MCF 10A (cell line): ENCODE measurements around the gene KCNMB1. TPM values are rescaled to one million over a fixed set of nuclear protein-coding genes. Genes with fewer than 3 reads are reported as not detected.

Experiments
- BruUV-seq: library from RNA; stranded (reverse); fragments of 400-500 nt; replicated peaks from 2 replicates; lab custom pipeline; 2021; lab: Mats Ljungman, UMichigan
- CTCF ChIA-PET: fragments of 300-600 bp; sonication (Branson Sonifier 250); formaldehyde crosslinking; extraction: SDS; loops from one replicate; lab custom pipeline; 2021; ENCODE audit warnings: antibody characterized with exemption, inconsistent platforms; lab: Yijun Ruan, JAX
- POLR2A ChIA-PET: fragments of 300-600, 350-650 bp; sonication (Branson Sonifier 250); formaldehyde crosslinking; extraction: SDS; loops from one replicate; lab custom pipeline; 2020; ENCODE audit warnings: antibody characterized with exemption, inconsistent platforms; lab: Yijun Ruan, JAX
- DNase-seq: peaks from one replicate; pipeline ENCODE4 v3.0.0-alpha.2; 2018; ENCODE audit not compliant: unreplicated experiment
- H3K27ac Mint-ChIP-seq: one replicate; pipeline ENCODE4 v1.8.0; 2022; ENCODE audit warnings: mild to moderate bottlenecking, low read depth, mixed read lengths; ENCODE audit not compliant: unreplicated experiment
- H3K27me3 Mint-ChIP-seq: one replicate; pipeline ENCODE4 v1.8.0; 2022; ENCODE audit warnings: mixed read lengths; ENCODE audit not compliant: insufficient read depth, unreplicated experiment
- H3K36me3 Mint-ChIP-seq: one replicate; pipeline ENCODE4 v1.8.0; 2022; ENCODE audit warnings: mild to moderate bottlenecking, moderate library complexity, mixed read lengths; ENCODE audit not compliant: insufficient read depth, unreplicated experiment
- H3K4me1 Mint-ChIP-seq: one replicate; pipeline ENCODE4 v1.8.0; 2022; ENCODE audit warnings: mixed read lengths; ENCODE audit not compliant: insufficient read depth, unreplicated experiment
- H3K4me3 Mint-ChIP-seq: one replicate; pipeline ENCODE4 v1.8.0; 2022; ENCODE audit warnings: mild to moderate bottlenecking, moderate library complexity, mixed read lengths; ENCODE audit not compliant: unreplicated experiment
- H3K9me3 Mint-ChIP-seq: one replicate; pipeline ENCODE4 v1.8.0; 2022; ENCODE audit warnings: mixed read lengths; ENCODE audit not compliant: unreplicated experiment
- intact Hi-C: fragments of 100-400 bp; cut with micrococcal nuclease; formaldehyde crosslinking; loops from 2 replicates; pipeline ENCODE4 v1.14.1; 2022
- total RNA-seq: library from RNA; stranded (reverse); gene quantifications from 2 replicates; pipeline ENCODE4 v1.2.3, GENCODE V29; 2022
- TF ChIP-seq, protein P1 (sequence below): fragments of 200-600 bp; IDR thresholded peaks from one replicate; pipeline ENCODE4 v1.8.0; 2022; ENCODE audit warnings: antibody characterized with exemption, mild to moderate bottlenecking; ENCODE audit not compliant: unreplicated experiment

Gene KCNMB1
- total RNA-seq, 1 experiment from 2014 or later, result not detected

DNA sequence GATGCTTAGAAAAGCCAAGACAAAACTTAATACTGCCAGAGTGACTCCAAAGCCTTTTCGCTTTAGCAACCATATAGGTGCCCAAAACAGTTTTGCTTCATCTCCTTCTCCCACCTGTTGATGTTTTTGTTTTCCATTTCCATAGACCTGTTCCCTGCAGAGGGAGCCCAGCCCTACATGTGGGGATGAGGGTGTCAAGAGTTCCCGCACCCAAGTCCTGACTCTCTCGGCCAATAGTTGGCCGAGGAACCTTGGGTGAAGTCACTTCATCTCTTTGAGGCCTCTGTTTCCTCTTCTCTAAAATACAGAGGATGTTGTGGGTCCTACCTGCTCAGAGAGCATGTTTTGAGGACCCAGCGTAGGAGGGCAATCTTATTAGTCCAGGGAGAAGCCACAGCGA, 53.1 kb downstream of the KCNMB1 start:
- intact Hi-C loops, result no loop called here
- TF ChIP-seq, protein P1, sequence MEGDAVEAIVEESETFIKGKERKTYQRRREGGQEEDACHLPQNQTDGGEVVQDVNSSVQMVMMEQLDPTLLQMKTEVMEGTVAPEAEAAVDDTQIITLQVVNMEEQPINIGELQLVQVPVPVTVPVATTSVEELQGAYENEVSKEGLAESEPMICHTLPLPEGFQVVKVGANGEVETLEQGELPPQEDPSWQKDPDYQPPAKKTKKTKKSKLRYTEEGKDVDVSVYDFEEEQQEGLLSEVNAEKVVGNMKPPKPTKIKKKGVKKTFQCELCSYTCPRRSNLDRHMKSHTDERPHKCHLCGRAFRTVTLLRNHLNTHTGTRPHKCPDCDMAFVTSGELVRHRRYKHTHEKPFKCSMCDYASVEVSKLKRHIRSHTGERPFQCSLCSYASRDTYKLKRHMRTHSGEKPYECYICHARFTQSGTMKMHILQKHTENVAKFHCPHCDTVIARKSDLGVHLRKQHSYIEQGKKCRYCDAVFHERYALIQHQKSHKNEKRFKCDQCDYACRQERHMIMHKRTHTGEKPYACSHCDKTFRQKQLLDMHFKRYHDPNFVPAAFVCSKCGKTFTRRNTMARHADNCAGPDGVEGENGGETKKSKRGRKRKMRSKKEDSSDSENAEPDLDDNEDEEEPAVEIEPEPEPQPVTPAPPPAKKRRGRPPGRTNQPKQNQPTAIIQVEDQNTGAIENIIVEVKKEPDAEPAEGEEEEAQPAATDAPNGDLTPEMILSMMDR, result no peak
- no peak for DNase-seq
- no peak overlapping the region for H3K27ac Mint-ChIP-seq
- CTCF ChIA-PET, result no interaction called here
- no TSS peak for BruUV-seq
- H3K4me1 Mint-ChIP-seq, result peaks cover 16% of the 10 kb centered on the region
- no peaks in the 10 kb centered on the region for H3K36me3 Mint-ChIP-seq
- POLR2A ChIA-PET, result no interaction called here
- no peaks in the 10 kb centered on the region for H3K27me3 Mint-ChIP-seq
- H3K4me3 Mint-ChIP-seq, result no peak overlapping the region
- no peaks in the 10 kb centered on the region for H3K9me3 Mint-ChIP-seq

DNA sequence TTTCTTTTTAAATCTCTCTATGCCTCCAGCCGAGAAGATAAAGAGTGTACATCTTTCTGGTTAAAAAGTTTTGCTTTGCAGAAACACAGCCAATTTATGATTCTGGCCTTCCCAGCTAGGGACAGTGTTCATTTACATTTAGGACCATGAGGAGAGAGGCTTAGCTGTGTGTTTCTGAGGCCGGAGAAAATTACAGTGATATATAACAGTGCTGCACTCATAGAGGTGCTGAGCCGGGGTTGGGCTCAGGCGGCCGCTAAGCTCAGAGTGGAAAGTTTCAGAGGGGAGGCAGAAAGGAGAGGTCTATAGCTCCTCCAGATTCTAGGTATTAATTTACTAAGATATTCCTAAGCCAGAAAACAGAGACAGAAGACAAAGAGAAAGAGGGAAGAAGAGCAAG, 54.5 kb downstream of the KCNMB1 start:
- TF ChIP-seq, protein P1, result no peak
- no peaks in the 10 kb centered on the region for H3K9me3 Mint-ChIP-seq
- no peaks in the 10 kb centered on the region for H3K27me3 Mint-ChIP-seq
- ChIA-PET POLR2A (no interaction called here), CTCF (interaction anchor here (0.7 to 1.9 kb wide), 7 partner anchors 13 to 987 kb away, joined by 3 to 7 read pairs (median 4); no protein-coding TSS in a partner anchor)
- H3K4me1 Mint-ChIP-seq, result peaks cover 19% of the 10 kb centered on the region
- no peak overlapping the region for H3K27ac Mint-ChIP-seq
- intact Hi-C loops, result no loop called here
- H3K4me3 Mint-ChIP-seq, result no peak overlapping the region
- no peak for DNase-seq
- no peaks in the 10 kb centered on the region for H3K36me3 Mint-ChIP-seq
- BruUV-seq, result no TSS peak

GRCh38 chr5:170333161-170333910, 55.8 kb downstream of the KCNMB1 start:
- no TSS peak for BruUV-seq
- DNase-seq, result peak; percentile 34
- H3K9me3 Mint-ChIP-seq, result no peaks in the 10 kb centered on the region
- TF ChIP-seq, protein P1, result no peak
- no peaks in the 10 kb centered on the region for H3K27me3 Mint-ChIP-seq
- intact Hi-C loops, result no loop called here
- ChIA-PET POLR2A (interaction anchor here (0.6 to 0.7 kb wide), 2 partner anchors 9 to 10 kb away, joined by 3 read pairs; no protein-coding TSS in a partner anchor), CTCF (interaction anchor here (0.7 to 1.9 kb wide), 4 partner anchors 14 to 300 kb away, joined by 3 to 5 read pairs (median 4); no protein-coding TSS in a partner anchor)
- H3K36me3 Mint-ChIP-seq, result no peaks in the 10 kb centered on the region
- no peak overlapping the region for H3K4me3 Mint-ChIP-seq
- no peak overlapping the region for H3K27ac Mint-ChIP-seq
- peaks cover 19% of the 10 kb centered on the region for H3K4me1 Mint-ChIP-seq

DNA sequence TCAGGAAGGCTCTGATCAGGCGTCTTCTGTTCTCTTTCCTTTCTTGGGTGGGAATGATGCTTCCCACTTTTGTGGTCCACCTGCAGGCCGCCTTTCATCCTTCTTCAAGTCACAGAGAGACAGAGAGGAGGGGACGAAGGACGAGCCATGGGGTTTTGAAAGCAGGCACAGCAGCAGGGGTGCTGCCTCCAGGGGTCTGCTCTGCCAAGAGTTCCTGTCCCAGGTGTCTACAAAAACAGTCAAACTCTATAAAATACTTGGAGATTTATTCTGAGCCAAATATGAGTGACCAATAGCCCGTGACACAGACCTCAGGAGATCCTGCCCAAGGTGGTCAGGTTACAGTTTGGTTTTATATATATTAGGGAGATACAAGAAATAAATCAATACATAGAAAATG, 57.1 kb downstream of the KCNMB1 start:
- H3K4me1 Mint-ChIP-seq, result peaks cover 19% of the 10 kb centered on the region
- H3K9me3 Mint-ChIP-seq, result no peaks in the 10 kb centered on the region
- BruUV-seq, result no TSS peak
- H3K4me3 Mint-ChIP-seq, result no peak overlapping the region
- no peak overlapping the region for H3K27ac Mint-ChIP-seq
- no peak for DNase-seq
- H3K36me3 Mint-ChIP-seq, result no peaks in the 10 kb centered on the region
- TF ChIP-seq, protein P1, result no peak
- ChIA-PET CTCF (interaction anchor here (0.6 to 1.4 kb wide), 5 partner anchors 10 to 1055 kb away, joined by 3 to 6 read pairs (median 3); no protein-coding TSS in a partner anchor), POLR2A (interaction anchor here (0.8 kb wide), 1 partner anchor 11 kb away, joined by 3 read pairs; no protein-coding TSS in a partner anchor)
- intact Hi-C loops, result no loop called here
- no peaks in the 10 kb centered on the region for H3K27me3 Mint-ChIP-seq
